HEK293 (cell line): Measurements from ENCODE around the gene SAMD4A.

Experiments
- CTCF ChIA-PET: fragments of 350-600 bp; formaldehyde crosslinking; extraction: SDS; loops from one replicate; lab custom pipeline; 2021; ENCODE audit warnings: antibody characterized with exemption; lab: Yijun Ruan, JAX
- POLR2A ChIA-PET: fragments of 300-600 bp; formaldehyde crosslinking; extraction: SDS; loops from one replicate; lab custom pipeline; 2020; ENCODE audit warnings: antibody characterized with exemption, inconsistent platforms; lab: Yijun Ruan, JAX
- H3K27ac ChIP-seq: fragments of 200-500 bp; sonication (Bioruptor generic); 2 replicates; pipeline ENCODE4 v1.5.1; 2014; ENCODE audit warnings: low read depth, low read length, control low read depth, inconsistent platforms; ENCODE audit errors: extremely low read depth
- H3K36me3 ChIP-seq, 2 experiments: fragments of 200-500 bp in 1 of 2; sonication (Bioruptor generic) in 1 of 2; 1 replicate in 1 of 2; 2 replicates in 1 of 2; pipeline ENCODE4 v1.5.1; 2014 to 2017; ENCODE audit warnings: inconsistent platforms in 2 of 2, low read length in 2 of 2; ENCODE audit not compliant: control insufficient read depth in 2 of 2, insufficient read depth in 1 of 2
- H3K4me1 ChIP-seq: fragments of 200-500 bp; sonication (Bioruptor generic); 2 replicates; pipeline ENCODE4 v1.5.1; 2014; ENCODE audit warnings: mild to moderate bottlenecking, low read length, inconsistent platforms; ENCODE audit not compliant: control insufficient read depth, insufficient read depth
- H3K4me3 ChIP-seq: 2 replicates; pipeline ENCODE4 v1.5.1; 2011; ENCODE audit warnings: low read depth, mild to moderate bottlenecking, control low read depth, low read length, moderate library complexity
- H3K9me3 ChIP-seq: fragments of 200-500 bp; sonication (Bioruptor generic); 2 replicates; pipeline ENCODE4 v1.5.1; 2014; ENCODE audit warnings: low read depth, low read length, inconsistent platforms; ENCODE audit not compliant: control insufficient read depth, insufficient read depth
- HOXD13 ChIP-seq: sonication (generic); formaldehyde crosslinking; IDR thresholded peaks from 2 replicates; pipeline ENCODE4 v1.8.0; 2022; ENCODE audit warnings: missing genetic modification reagents, borderline replicate concordance
- KLF16 ChIP-seq: fragments of 450-650 bp; formaldehyde crosslinking; IDR thresholded peaks from 2 replicates; pipeline ENCODE4 v1.5.1; 2017; ENCODE audit warnings: missing biosample characterization, missing genetic modification characterization
- KLF9 ChIP-seq: fragments of 450-650 bp; formaldehyde crosslinking; IDR thresholded peaks from 2 replicates; pipeline ENCODE4 v1.5.1; 2016; ENCODE audit warnings: missing biosample characterization, missing genetic modification characterization, low read depth
- SP7 ChIP-seq: fragments of 450-650 bp; formaldehyde crosslinking; IDR thresholded peaks from 2 replicates; pipeline ENCODE4 v1.5.1; 2016; ENCODE audit warnings: missing biosample characterization, missing genetic modification characterization
- ZBTB7A ChIP-seq: fragments of 450-650 bp; formaldehyde crosslinking; IDR thresholded peaks from 2 replicates; pipeline ENCODE4 v1.5.1; 2016; ENCODE audit warnings: low read depth, missing biosample characterization, missing genetic modification characterization
- ZNF121 ChIP-seq: fragments of 450-650 bp; formaldehyde crosslinking; IDR thresholded peaks from 2 replicates; pipeline ENCODE4 v1.5.1; 2016; ENCODE audit warnings: missing biosample characterization, missing genetic modification characterization
- ZNF155 ChIP-seq: fragments of 450-650 bp; formaldehyde crosslinking; IDR thresholded peaks from 2 replicates; pipeline ENCODE4 v1.5.1; 2016; ENCODE audit warnings: missing biosample characterization, missing genetic modification characterization
- ZNF175 ChIP-seq: fragments of 450-650 bp; formaldehyde crosslinking; IDR thresholded peaks from 2 replicates; pipeline ENCODE4 v1.5.1; 2016; ENCODE audit warnings: missing biosample characterization, missing genetic modification characterization
- ZNF2 ChIP-seq: fragments of 450-650 bp; formaldehyde crosslinking; IDR thresholded peaks from 2 replicates; pipeline ENCODE4 v1.5.1; 2016; ENCODE audit warnings: missing biosample characterization, missing genetic modification characterization
- ZNF202 ChIP-seq: fragments of 450-650 bp; formaldehyde crosslinking; IDR thresholded peaks from 2 replicates; pipeline ENCODE4 v1.5.1; 2016; ENCODE audit warnings: missing biosample characterization, missing genetic modification characterization, borderline replicate concordance
- ZNF266 ChIP-seq: fragments of 450-650 bp; formaldehyde crosslinking; IDR thresholded peaks from 2 replicates; pipeline ENCODE4 v1.5.1; 2016; ENCODE audit warnings: missing biosample characterization, missing genetic modification characterization, low read depth
- ZNF302 ChIP-seq: fragments of 450-650 bp; formaldehyde crosslinking; IDR thresholded peaks from 2 replicates; pipeline ENCODE4 v1.5.1; 2016; ENCODE audit warnings: missing biosample characterization, missing genetic modification characterization, low read depth
- ZNF416 ChIP-seq: fragments of 450-650 bp; formaldehyde crosslinking; IDR thresholded peaks from 2 replicates; pipeline ENCODE4 v1.5.1; 2016; ENCODE audit warnings: missing biosample characterization, missing genetic modification characterization
- ZNF510 ChIP-seq: fragments of 450-650 bp; formaldehyde crosslinking; IDR thresholded peaks from 2 replicates; pipeline ENCODE4 v1.5.1; 2018; ENCODE audit warnings: mild to moderate bottlenecking, missing genetic modification characterization, missing biosample characterization; ENCODE audit not compliant: insufficient replicate concordance
- ZNF596 ChIP-seq: fragments of 450-650 bp; IDR thresholded peaks from 2 replicates; pipeline ENCODE4 v1.5.0; 2018; ENCODE audit warnings: missing biosample characterization, mild to moderate bottlenecking, missing genetic modification characterization, moderate library complexity
- TF ChIP-seq, protein P1 (sequence below): fragments of 450-650 bp; IDR thresholded peaks from 2 replicates; pipeline ENCODE4 v1.5.1; 2018; ENCODE audit warnings: missing biosample characterization, mild to moderate bottlenecking, missing genetic modification characterization
- TF ChIP-seq, protein P2 (sequence below): fragments of 450-650 bp; formaldehyde crosslinking; IDR thresholded peaks from 2 replicates; pipeline ENCODE4 v1.5.1; 2017; ENCODE audit warnings: missing biosample characterization, mild to moderate bottlenecking, missing genetic modification characterization, moderate library complexity
- TF ChIP-seq, protein P3 (sequence below): fragments of 450-650 bp; formaldehyde crosslinking; IDR thresholded peaks from 2 replicates; pipeline ENCODE4 v1.5.1; 2017; ENCODE audit warnings: missing biosample characterization, missing genetic modification characterization
- TF ChIP-seq, protein P4 (sequence below): fragments of 450-650 bp; formaldehyde crosslinking; conservative IDR thresholded peaks from 2 replicates; pipeline ENCODE4 v1.5.1; 2016; ENCODE audit warnings: low read depth, missing biosample characterization, missing genetic modification characterization
- TF ChIP-seq, protein P5 (sequence below): fragments of 450-650 bp; formaldehyde crosslinking; IDR thresholded peaks from 2 replicates; pipeline ENCODE4 v1.5.1; 2016; ENCODE audit warnings: missing biosample characterization, missing genetic modification characterization

SAMD4A gene

DNA sequence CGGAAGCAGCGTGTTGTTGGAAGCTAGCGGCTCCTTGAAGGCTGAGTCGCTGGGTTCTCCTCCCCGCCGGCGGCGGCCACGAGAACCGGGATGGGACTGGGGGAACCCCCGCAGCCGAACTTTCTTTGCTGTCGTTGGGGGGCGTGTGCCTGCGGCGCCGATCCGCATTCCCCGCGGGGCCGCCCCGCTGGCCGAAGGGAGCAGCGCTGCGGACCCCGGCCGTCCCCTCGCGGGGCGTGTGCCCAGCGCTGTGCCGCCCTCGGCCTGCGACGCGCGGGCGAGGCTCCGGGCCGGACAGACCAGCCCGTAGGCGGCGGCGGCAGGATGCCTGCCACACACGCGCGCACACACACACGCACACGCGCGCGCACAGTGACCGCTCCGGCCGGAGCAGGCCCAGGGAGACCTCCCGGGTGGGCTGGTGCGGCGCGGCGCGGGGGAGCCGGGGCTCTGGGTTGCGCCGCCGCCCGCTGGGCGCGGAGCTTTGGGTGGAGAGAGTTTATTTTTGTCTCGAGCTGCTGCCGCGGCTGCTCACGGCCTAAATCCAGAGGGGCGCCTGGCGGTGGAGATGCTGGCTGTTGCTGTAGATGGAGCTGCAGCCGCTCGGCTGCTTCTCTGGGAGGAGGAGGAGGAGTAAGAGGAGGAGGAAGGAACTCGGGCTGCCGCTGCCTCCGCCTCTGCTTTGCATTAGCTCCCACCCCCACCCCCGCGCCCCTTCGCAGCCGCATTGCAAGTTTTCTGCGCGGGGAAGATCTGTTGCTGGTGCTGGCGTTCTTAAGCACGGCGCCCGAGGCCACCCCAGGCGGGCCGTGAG lies at the start of gene SAMD4A (continued):
- no peak for TF ChIP-seq SP7 (tag by site-specific recombination)
- TF ChIP-seq ZNF2 (tag by site-specific recombination): no peak
- TF ChIP-seq, protein P1, sequence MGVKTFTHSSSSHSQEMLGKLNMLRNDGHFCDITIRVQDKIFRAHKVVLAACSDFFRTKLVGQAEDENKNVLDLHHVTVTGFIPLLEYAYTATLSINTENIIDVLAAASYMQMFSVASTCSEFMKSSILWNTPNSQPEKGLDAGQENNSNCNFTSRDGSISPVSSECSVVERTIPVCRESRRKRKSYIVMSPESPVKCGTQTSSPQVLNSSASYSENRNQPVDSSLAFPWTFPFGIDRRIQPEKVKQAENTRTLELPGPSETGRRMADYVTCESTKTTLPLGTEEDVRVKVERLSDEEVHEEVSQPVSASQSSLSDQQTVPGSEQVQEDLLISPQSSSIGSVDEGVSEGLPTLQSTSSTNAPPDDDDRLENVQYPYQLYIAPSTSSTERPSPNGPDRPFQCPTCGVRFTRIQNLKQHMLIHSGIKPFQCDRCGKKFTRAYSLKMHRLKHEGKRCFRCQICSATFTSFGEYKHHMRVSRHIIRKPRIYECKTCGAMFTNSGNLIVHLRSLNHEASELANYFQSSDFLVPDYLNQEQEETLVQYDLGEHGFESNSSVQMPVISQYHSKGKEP (tag by site-specific recombination): peak; percentile 43; the same call in 1 of the 2 replicates
- no peak for TF ChIP-seq ZNF202 (tag by site-specific recombination)
- no peak for TF ChIP-seq ZBTB7A (tag by site-specific recombination)
- TF ChIP-seq KLF9 (tag by site-specific recombination): no peak
- TF ChIP-seq ZNF416 (tag by site-specific recombination): no peak
- TF ChIP-seq ZNF510 (tag by site-specific recombination): no peak
- TF ChIP-seq, all 188 proteins: peak for 16

DNA sequence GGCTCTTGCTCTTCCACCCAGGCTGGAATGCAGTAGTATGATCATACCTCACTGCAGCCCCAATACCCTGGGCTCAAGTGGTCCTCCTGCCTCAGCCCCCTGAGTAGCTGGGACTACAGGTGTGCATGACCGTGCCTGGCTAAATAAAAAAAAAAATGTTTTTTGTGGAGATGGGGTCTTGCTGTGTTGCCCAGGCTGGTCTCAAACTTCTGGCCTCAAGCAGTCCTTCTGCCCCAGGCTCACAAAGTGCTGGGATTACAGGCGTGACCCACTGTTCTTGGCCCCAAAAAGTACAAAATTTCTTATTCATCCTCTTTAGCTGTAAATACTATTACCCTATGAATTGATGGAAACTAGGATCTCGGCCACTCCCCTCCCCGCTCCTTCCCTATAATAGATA lies 42.5 kb upstream of the SAMD4A start:
- Histone ChIP-seq H3K4me3 (no peak overlapping the region), H3K36me3 (peaks cover 24 to 30% of the 10 kb centered on the region in 2 experiments), H3K27ac (no peak overlapping the region), H3K9me3 (no peaks in the 10 kb centered on the region), H3K4me1 (peaks cover 2% of the 10 kb centered on the region)
- TF ChIP-seq ZNF266 (tag by site-specific recombination) (no peak), HOXD13 (CRISPR knock-in tag) (no peak), ZNF121 (tag by site-specific recombination) (0 out of 2 replicates have a peak, but pooled peaks have one; percentile 32), ZNF302 (tag by site-specific recombination) (no peak)
- ChIA-PET CTCF (interaction anchor here (1.0 kb wide), 1 partner anchor 167 kb away, joined by 3 read pairs; no protein-coding TSS in a partner anchor), POLR2A (no interaction called here)

DNA sequence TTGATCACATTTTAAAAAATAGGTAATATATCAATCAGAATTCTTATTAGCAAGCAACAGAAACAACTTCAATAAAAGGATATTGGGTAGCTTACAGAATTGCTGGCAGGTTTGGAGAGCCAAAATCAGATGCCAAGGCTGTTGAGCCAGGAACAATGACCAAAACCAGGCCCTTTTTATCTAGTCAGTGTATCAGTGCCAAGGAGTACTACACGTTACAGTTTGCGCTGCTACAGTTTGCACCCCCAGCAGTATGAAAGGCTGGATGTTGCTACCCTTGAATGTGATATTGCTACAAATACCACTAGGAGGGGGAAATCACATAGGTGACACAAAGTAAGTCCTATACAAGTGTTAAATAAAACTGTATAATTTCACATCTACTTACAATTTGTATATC lies 38.0 kb upstream of the SAMD4A start:
- ChIA-PET POLR2A (interaction anchor here (0.9 kb wide), 1 partner anchor 37 kb away, joined by 3 read pairs; no protein-coding TSS in a partner anchor), CTCF (interaction anchor here (0.6 to 1.0 kb wide), 2 partner anchors 40 to 245 kb away, joined by 3 read pairs; partner anchors contain the start of gene GMFB)
- no peak for TF ChIP-seq ZNF596 (tag by site-specific recombination)
- TF ChIP-seq, protein P2, sequence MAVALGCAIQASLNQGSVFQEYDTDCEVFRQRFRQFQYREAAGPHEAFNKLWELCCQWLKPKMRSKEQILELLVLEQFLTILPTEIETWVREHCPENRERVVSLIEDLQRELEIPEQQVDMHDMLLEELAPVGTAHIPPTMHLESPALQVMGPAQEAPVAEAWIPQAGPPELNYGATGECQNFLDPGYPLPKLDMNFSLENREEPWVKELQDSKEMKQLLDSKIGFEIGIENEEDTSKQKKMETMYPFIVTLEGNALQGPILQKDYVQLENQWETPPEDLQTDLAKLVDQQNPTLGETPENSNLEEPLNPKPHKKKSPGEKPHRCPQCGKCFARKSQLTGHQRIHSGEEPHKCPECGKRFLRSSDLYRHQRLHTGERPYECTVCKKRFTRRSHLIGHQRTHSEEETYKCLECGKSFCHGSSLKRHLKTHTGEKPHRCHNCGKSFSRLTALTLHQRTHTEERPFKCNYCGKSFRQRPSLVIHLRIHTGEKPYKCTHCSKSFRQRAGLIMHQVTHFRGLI (tag by site-specific recombination): no peak
- TF ChIP-seq, protein P3, sequence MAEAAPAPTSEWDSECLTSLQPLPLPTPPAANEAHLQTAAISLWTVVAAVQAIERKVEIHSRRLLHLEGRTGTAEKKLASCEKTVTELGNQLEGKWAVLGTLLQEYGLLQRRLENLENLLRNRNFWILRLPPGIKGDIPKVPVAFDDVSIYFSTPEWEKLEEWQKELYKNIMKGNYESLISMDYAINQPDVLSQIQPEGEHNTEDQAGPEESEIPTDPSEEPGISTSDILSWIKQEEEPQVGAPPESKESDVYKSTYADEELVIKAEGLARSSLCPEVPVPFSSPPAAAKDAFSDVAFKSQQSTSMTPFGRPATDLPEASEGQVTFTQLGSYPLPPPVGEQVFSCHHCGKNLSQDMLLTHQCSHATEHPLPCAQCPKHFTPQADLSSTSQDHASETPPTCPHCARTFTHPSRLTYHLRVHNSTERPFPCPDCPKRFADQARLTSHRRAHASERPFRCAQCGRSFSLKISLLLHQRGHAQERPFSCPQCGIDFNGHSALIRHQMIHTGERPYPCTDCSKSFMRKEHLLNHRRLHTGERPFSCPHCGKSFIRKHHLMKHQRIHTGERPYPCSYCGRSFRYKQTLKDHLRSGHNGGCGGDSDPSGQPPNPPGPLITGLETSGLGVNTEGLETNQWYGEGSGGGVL (tag by site-specific recombination): no peak
- TF ChIP-seq, protein P4, sequence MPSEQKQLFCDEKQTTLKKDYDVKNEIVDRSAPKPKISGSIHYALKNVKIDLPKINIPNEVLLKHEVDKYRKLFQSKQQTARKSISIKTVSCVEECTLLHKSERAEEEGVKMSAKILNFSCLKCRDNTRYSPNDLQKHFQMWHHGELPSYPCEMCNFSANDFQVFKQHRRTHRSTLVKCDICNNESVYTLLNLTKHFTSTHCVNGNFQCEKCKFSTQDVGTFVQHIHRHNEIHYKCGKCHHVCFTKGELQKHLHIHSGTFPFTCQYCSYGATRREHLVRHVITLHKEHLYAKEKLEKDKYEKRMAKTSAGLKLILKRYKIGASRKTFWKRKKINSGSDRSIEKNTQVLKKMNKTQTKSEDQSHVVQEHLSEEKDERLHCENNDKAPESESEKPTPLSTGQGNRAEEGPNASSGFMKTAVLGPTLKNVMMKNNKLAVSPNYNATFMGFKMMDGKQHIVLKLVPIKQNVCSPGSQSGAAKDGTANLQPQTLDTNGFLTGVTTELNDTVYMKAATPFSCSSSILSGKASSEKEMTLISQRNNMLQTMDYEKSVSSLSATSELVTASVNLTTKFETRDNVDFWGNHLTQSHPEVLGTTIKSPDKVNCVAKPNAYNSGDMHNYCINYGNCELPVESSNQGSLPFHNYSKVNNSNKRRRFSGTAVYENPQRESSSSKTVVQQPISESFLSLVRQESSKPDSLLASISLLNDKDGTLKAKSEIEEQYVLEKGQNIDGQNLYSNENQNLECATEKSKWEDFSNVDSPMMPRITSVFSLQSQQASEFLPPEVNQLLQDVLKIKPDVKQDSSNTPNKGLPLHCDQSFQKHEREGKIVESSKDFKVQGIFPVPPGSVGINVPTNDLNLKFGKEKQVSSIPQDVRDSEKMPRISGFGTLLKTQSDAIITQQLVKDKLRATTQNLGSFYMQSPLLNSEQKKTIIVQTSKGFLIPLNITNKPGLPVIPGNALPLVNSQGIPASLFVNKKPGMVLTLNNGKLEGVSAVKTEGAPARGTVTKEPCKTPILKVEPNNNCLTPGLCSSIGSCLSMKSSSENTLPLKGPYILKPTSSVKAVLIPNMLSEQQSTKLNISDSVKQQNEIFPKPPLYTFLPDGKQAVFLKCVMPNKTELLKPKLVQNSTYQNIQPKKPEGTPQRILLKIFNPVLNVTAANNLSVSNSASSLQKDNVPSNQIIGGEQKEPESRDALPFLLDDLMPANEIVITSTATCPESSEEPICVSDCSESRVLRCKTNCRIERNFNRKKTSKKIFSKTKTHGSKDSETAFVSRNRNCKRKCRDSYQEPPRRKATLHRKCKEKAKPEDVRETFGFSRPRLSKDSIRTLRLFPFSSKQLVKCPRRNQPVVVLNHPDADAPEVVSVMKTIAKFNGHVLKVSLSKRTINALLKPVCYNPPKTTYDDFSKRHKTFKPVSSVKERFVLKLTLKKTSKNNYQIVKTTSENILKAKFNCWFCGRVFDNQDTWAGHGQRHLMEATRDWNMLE (tag by site-specific recombination): no peak
- TF ChIP-seq ZNF175 (tag by site-specific recombination): no peak
- TF ChIP-seq KLF16: no peak
- TF ChIP-seq ZNF155 (tag by site-specific recombination): no peak
- TF ChIP-seq, protein P5, sequence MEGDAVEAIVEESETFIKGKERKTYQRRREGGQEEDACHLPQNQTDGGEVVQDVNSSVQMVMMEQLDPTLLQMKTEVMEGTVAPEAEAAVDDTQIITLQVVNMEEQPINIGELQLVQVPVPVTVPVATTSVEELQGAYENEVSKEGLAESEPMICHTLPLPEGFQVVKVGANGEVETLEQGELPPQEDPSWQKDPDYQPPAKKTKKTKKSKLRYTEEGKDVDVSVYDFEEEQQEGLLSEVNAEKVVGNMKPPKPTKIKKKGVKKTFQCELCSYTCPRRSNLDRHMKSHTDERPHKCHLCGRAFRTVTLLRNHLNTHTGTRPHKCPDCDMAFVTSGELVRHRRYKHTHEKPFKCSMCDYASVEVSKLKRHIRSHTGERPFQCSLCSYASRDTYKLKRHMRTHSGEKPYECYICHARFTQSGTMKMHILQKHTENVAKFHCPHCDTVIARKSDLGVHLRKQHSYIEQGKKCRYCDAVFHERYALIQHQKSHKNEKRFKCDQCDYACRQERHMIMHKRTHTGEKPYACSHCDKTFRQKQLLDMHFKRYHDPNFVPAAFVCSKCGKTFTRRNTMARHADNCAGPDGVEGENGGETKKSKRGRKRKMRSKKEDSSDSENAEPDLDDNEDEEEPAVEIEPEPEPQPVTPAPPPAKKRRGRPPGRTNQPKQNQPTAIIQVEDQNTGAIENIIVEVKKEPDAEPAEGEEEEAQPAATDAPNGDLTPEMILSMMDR (tag by site-specific recombination): no peak

More for the DNA sequence above, 38.0 kb upstream of the SAMD4A start:
- Histone ChIP-seq H3K27ac (no peak overlapping the region), H3K36me3 (peaks cover 8 to 16% of the 10 kb centered on the region in 2 experiments), H3K9me3 (no peaks in the 10 kb centered on the region), H3K4me3 (no peak overlapping the region), H3K4me1 (peaks cover 4% of the 10 kb centered on the region; the same call in 1 of the 2 replicates)
